HEK293T (cell line): ENCODE measurements around the gene C2orf81.

ENCODE experiments used
- FOXM1 ChIP-seq: fragments of 450-650 bp; IDR thresholded peaks from 2 replicates; pipeline ENCODE4 v1.6.1; 2017; ENCODE audit warnings: mild to moderate bottlenecking, borderline replicate concordance
- SP1 ChIP-seq: fragments of 450-650 bp; IDR thresholded peaks from 2 replicates; pipeline ENCODE4 v1.6.1; 2017
- TARDBP ChIP-seq: fragments of 450-650 bp; IDR thresholded peaks from 2 replicates; pipeline ENCODE4 v1.6.1; 2016
- TF ChIP-seq, protein P1 (sequence below): fragments of 450-650 bp; IDR thresholded peaks from 2 replicates; pipeline ENCODE4 v1.6.1; 2016

- TF ChIP-seq, protein P1, sequence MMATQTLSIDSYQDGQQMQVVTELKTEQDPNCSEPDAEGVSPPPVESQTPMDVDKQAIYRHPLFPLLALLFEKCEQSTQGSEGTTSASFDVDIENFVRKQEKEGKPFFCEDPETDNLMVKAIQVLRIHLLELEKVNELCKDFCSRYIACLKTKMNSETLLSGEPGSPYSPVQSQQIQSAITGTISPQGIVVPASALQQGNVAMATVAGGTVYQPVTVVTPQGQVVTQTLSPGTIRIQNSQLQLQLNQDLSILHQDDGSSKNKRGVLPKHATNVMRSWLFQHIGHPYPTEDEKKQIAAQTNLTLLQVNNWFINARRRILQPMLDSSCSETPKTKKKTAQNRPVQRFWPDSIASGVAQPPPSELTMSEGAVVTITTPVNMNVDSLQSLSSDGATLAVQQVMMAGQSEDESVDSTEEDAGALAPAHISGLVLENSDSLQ = no peak
- TF ChIP-seq TARDBP (no peak), SP1 (no peak), FOXM1 (no peak)
Observed at GRCh38 chr2:74396149-74396548, 25.3 kb downstream of the C2orf81 start.
